K562 (cell line): ENCODE results near the gene POTEG. TPM values are rescaled to one million over a fixed set of nuclear protein-coding genes. Genes with fewer than 3 reads are reported as not detected.
"Not testable (repeated sequence)": the region's sequence is repeated elsewhere in the genome, so short reads cannot be mapped to it uniquely, and the experiment has no call there.

Experiments
- ATAC-seq: fragments of 200-7000 bp; cut with Tn5 transposase; 3 replicates; pipeline ENCODE4 v1.9.1; 2020; ENCODE audit warnings: moderate library complexity
- Bru-seq: library from RNA; stranded (reverse); fragments of 400-500 nt; gene quantifications from one replicate; lab custom pipeline; 2021; lab: Mats Ljungman, UMichigan
- BruChase-seq, 2 experiments: library from RNA; stranded (reverse); fragments of 400-500 nt; gene quantifications; one replicate each; lab custom pipeline; 2021; lab: Mats Ljungman, UMichigan
- BruUV-seq: library from RNA; stranded (reverse); fragments of 400-500 nt; replicated peaks from 2 replicates; lab custom pipeline; 2021; lab: Mats Ljungman, UMichigan
- CTCF ChIA-PET: fragments of 300-600 bp; formaldehyde crosslinking; extraction: SDS; loops from one replicate; lab custom pipeline; 2021; ENCODE audit warnings: low intra/inter-chr PET ratio; lab: Yijun Ruan, JAX
- POLR2A ChIA-PET: fragments of 300-600, 350-650 bp; sonication (Branson Sonifier 250); formaldehyde crosslinking; extraction: SDS; loops from one replicate; lab custom pipeline; 2021; ENCODE audit warnings: antibody characterized with exemption, inconsistent platforms; lab: Yijun Ruan, JAX
- DNase-seq, 4 experiments: peaks; one replicate each; pipeline versions ENCODE4 v3.0.0 to v3.0.0-alpha.2; 2011 to 2018; ENCODE audit warnings: low spot score in 3 of 4, mixed read lengths in 3 of 4; ENCODE audit errors: extremely low read depth in 1 of 4
- FAIRE-seq: peaks from 2 replicates; lab custom pipeline; 2011; peaks lifted over from hg19 to GRCh38; lab: Jason Lieb, UNC
- H2AFZ ChIP-seq: 2 replicates; pipeline ENCODE4 v1.6.0; 2011; ENCODE audit warnings: low read depth, low read length, control low read depth, inconsistent platforms
- H3K27ac ChIP-seq: fragments of 200-600 bp; 3 replicates; pipeline ENCODE4 v1.8.0; 2011; ENCODE audit warnings: low read depth, mild to moderate bottlenecking, control low read depth, inconsistent platforms, low read length, moderate library complexity, mixed read lengths; ENCODE audit errors: extremely low read depth
- H3K27me3 ChIP-seq, 2 experiments: fragments of 300-600 bp in 1 of 2; 2 replicates in 1 of 2; 3 replicates in 1 of 2; pipeline versions ENCODE4 v1.6.0 to v1.8.0; 2011; ENCODE audit warnings: inconsistent platforms in 2 of 2, low read length in 2 of 2, mild to moderate bottlenecking in 1 of 2, mixed read lengths in 1 of 2, moderate library complexity in 1 of 2; ENCODE audit not compliant: control insufficient read depth in 2 of 2, insufficient read depth in 2 of 2
- H3K36me3 ChIP-seq: fragments of 300-600 bp; 3 replicates; pipeline ENCODE4 v1.8.0; 2011; ENCODE audit warnings: mild to moderate bottlenecking, low read length, inconsistent platforms; ENCODE audit not compliant: control insufficient read depth, insufficient read depth
- H3K4me1 ChIP-seq, 2 experiments: fragments of 200-600 bp in 1 of 2; replicated peaks in 1 of 2; 2 replicates in 1 of 2; 3 replicates in 1 of 2; pipeline versions ENCODE4 v1.5.1 to v1.8.0; 2011; ENCODE audit warnings: inconsistent platforms in 2 of 2, low read length in 2 of 2, mild to moderate bottlenecking in 1 of 2, mixed read lengths in 1 of 2, moderate library complexity in 1 of 2; ENCODE audit not compliant: control insufficient read depth in 2 of 2, insufficient read depth in 2 of 2
- H3K4me2 ChIP-seq: 2 replicates; pipeline ENCODE4 v1.6.1; 2011; ENCODE audit warnings: low read length, control low read depth, inconsistent platforms, mixed read lengths; ENCODE audit not compliant: insufficient read depth
- H3K4me3 ChIP-seq: fragments of 200-600 bp; sonication (generic), shearing (Covaris generic); 2 replicates; pipeline ENCODE4 v1.5.1; 2016; ENCODE audit warnings: control low read depth, inconsistent platforms
- H3K79me2 ChIP-seq: fragments of 200-600 bp; 3 replicates; pipeline ENCODE4 v1.8.0; 2011; ENCODE audit warnings: low read length, inconsistent platforms; ENCODE audit not compliant: control insufficient read depth, insufficient read depth
- H3K9ac ChIP-seq, 2 experiments: 2 replicates each; pipeline versions ENCODE4 v1.6.0 to v1.6.1; 2011; ENCODE audit warnings: low read depth in 2 of 2, low read length in 2 of 2, control low read depth in 1 of 2, inconsistent platforms in 1 of 2, mild to moderate bottlenecking in 1 of 2, mixed read lengths in 1 of 2; ENCODE audit not compliant: insufficient read depth in 1 of 2
- H3K9me1 ChIP-seq: one replicate; pipeline ENCODE4 v1.6.0; 2011; ENCODE audit warnings: inconsistent platforms, mild to moderate bottlenecking, low read length, moderate library complexity; ENCODE audit not compliant: control insufficient read depth, insufficient read depth
- H3K9me3 ChIP-seq: replicated peaks from 2 replicates; pipeline ENCODE4 v1.5.1; 2011; ENCODE audit warnings: low read depth, low read length, inconsistent platforms; ENCODE audit not compliant: control insufficient read depth, insufficient read depth
- H4K20me1 ChIP-seq: replicated peaks from 2 replicates; pipeline ENCODE4 v1.6.1; 2011; ENCODE audit warnings: low read length, inconsistent platforms, mixed read lengths; ENCODE audit not compliant: control insufficient read depth, insufficient read depth
- WGBS: fragments of 100-300 bp; shearing (Covaris generic); methylation state at CpG from one replicate; pipeline ENCODE4 v1.1.6; 2016; ENCODE audit warnings: low coverage, mixed read lengths; ENCODE audit not compliant: insufficient coverage; ENCODE audit errors: missing lambda C conversion rate; 5-methylcytosine and 5-hydroxymethylcytosine counted together
- in situ Hi-C: fragments of 300-500 bp; cut with MboI; formaldehyde crosslinking; loops from 4 replicates; pipeline ENCODE4 v1.15.0; 2018; ENCODE audit warnings: inconsistent platforms, mixed read lengths
- intact Hi-C: fragments of 100-400 bp; cut with micrococcal nuclease; formaldehyde crosslinking; loops from 2 replicates; pipeline ENCODE4 v1.14.2; 2022
- long read RNA-seq, 3 experiments: library from polyadenylated mRNA in 2 of 3; library from RNA in 1 of 3; unstranded in 2 of 3; stranded (forward) in 1 of 3; transcript quantifications; one replicate each; pipeline ENCODE4 v2.0.0, GENCODE V29; 2019 to 2022
- polyA minus RNA-seq, 3 experiments: library from RNA; depleted of rRNA, polyadenylated mRNA; stranded (reverse); fragments of >200 nt; gene quantifications; 2 replicates each; pipeline ENCODE4 v1.2.3, GENCODE V29; 2011
- polyA plus RNA-seq, 8 experiments: library from polyadenylated mRNA; depleted of rRNA in 4 of 8; stranded (reverse) in 5 of 8; unstranded in 3 of 8; fragments of >200 nt; fragmentation: Nextera tagmentation in 2 of 8; fragmentation: Illumina TruSeq in 1 of 8; extraction: Ambion mirVana in 2 of 8; extraction: Trizol in 1 of 8; gene quantifications; 2 replicates each; pipeline versions ENCODE4 v1.2.1 to v1.2.3, GENCODE V29; 2011 to 2014; ENCODE audit warnings: inconsistent platforms in 1 of 8, missing spikeins in 1 of 8
- total RNA-seq, 7 experiments: library from RNA; depleted of rRNA in 6 of 7; stranded (reverse); fragments of >200 nt in 6 of 7; fragmentation: Illumina TruSeq in 2 of 7; extraction: Trizol in 2 of 7; gene quantifications; 2 replicates each; pipeline versions ENCODE4 v1.2.1 to v1.2.3, GENCODE V29; 2011 to 2021; ENCODE audit warnings: low replicate concordance in 1 of 7

The POTEG gene
- total RNA-seq (2011; cell fraction: chromatin; rRNA removed; ENCODE audit: low replicate concordance) = 0.19 TPM in 1 of 2 replicates, not detected in the other
- total RNA-seq (2011; cell fraction: nucleolus; rRNA removed) = not detected in 2 replicates
- not detected in 2 replicates for total RNA-seq (2011; cell fraction: nucleoplasm; rRNA removed)
- not detected in 2 replicates for total RNA-seq (2014; rRNA removed)
- not detected in 2 replicates for total RNA-seq (2014; rRNA removed; fragmentation: Illumina TruSeq; extraction: Trizol)
- not detected in 2 replicates for total RNA-seq (2015; rRNA removed; fragmentation: Illumina TruSeq; extraction: Trizol)
- not detected in 2 replicates for total RNA-seq (2021)
- polyA plus RNA-seq (2011; rRNA removed) = not detected in 2 replicates
- polyA plus RNA-seq (2011; cell fraction: cytosol; rRNA removed) = not detected in 2 replicates
- polyA plus RNA-seq (2011; cell fraction: nucleus; rRNA removed) = not detected in 2 replicates
- not detected in 2 replicates for polyA plus RNA-seq (2012)
- not detected in 2 replicates for polyA plus RNA-seq (2014; fragmentation: Illumina TruSeq; extraction: Trizol)
- not detected for polyA plus RNA-seq (2014; fragmentation: Nextera tagmentation; extraction: Ambion mirVana)
- not detected in 2 replicates for polyA plus RNA-seq (2014; rRNA removed)
- not detected in 2 replicates for polyA minus RNA-seq (2011; rRNA and poly(A)+ RNA removed)
- polyA minus RNA-seq (2011; cell fraction: cytosol; rRNA and poly(A)+ RNA removed) = not detected in 2 replicates
- not detected in 2 replicates for polyA minus RNA-seq (2011; cell fraction: nucleus; rRNA and poly(A)+ RNA removed)
- Bru-seq, nascent RNA = not detected
- not detected for BruChase-seq, experiment 1, labeled RNA remaining after a 2-hour chase
- percentile 8 among the genes with signal in this experiment for BruChase-seq, experiment 2, labeled RNA remaining after a 6-hour chase
- long read RNA-seq, experiment 1 = 0 reads
- long read RNA-seq, experiment 2 = 0 reads
- long read RNA-seq, experiment 3 = 0 reads

GRCh38 chr14:19434241-19434640, at the start of gene POTEG:
Gene POTEG (minus strand): TSS chr14:19434341. CDS start chr14:19434289, 52 bp downstream.
- not testable (repeated sequence) for BruUV-seq

GRCh38 chr14:19482093-19482492, 48.0 kb upstream of the POTEG start:
- H3K36me3 ChIP-seq, H3K4me2 ChIP-seq, ATAC-seq, FAIRE-seq, H3K27ac ChIP-seq, H3K4me3 ChIP-seq, H2AFZ ChIP-seq, H4K20me1 ChIP-seq, BruUV-seq, H3K9ac ChIP-seq, H3K27me3 ChIP-seq, H3K4me1 ChIP-seq, H3K79me2 ChIP-seq, H3K9me3 ChIP-seq, H3K9me1 ChIP-seq, POLR2A ChIA-PET, CTCF ChIA-PET, intact Hi-C loops, DNase-seq: not testable (repeated sequence)
- in situ Hi-C loops = loop anchor here (25.0 kb wide), 1 partner anchor 820 kb away; no protein-coding TSS in a partner anchor
- WGBS = 3% methylated on average over 10 of the region's 16 CpGs

More at GRCh38 chr14:19434241-19434640, at the start of gene POTEG:
- H3K9me3 ChIP-seq, intact Hi-C loops, H3K9ac ChIP-seq, H3K79me2 ChIP-seq, POLR2A ChIA-PET, DNase-seq, H3K27me3 ChIP-seq, H3K4me3 ChIP-seq, H3K27ac ChIP-seq, H3K9me1 ChIP-seq, H3K4me2 ChIP-seq, ATAC-seq, in situ Hi-C loops, CTCF ChIA-PET, H2AFZ ChIP-seq, FAIRE-seq, H4K20me1 ChIP-seq, H3K4me1 ChIP-seq, H3K36me3 ChIP-seq: not testable (repeated sequence)
- WGBS = 0% methylated on average over 2 of the region's 12 CpGs

GRCh38 chr14:19481421-19481820, 47.3 kb upstream of the POTEG start:
- H3K9me1 ChIP-seq, H2AFZ ChIP-seq, H3K36me3 ChIP-seq, POLR2A ChIA-PET, H3K79me2 ChIP-seq, H3K9ac ChIP-seq, H3K4me1 ChIP-seq, H3K4me2 ChIP-seq, CTCF ChIA-PET, H4K20me1 ChIP-seq, H3K27me3 ChIP-seq, FAIRE-seq, BruUV-seq, DNase-seq, H3K4me3 ChIP-seq, H3K9me3 ChIP-seq, intact Hi-C loops, H3K27ac ChIP-seq: not testable (repeated sequence)
- ATAC-seq = peak; percentile 11; the same call in 1 of the 3 replicates
- WGBS = no CpG with 5 or more reads among the region's 16 CpGs
- in situ Hi-C loops = loop anchor here (25.0 kb wide), 1 partner anchor 819 kb away; no protein-coding TSS in a partner anchor
